GM18858 (cell line): ENCODE results near the gene RTP4.
"Not testable (repeated sequence)": the region's sequence is repeated elsewhere in the genome, so short reads cannot be mapped to it uniquely, and the experiment has no call there.

Experiments
- ATAC-seq: cut with Tn5 transposase; IDR thresholded peaks from one replicate; pipeline ENCODE4 v1.9.1; 2021; ENCODE audit not compliant: unreplicated experiment

RTP4 gene

DNA sequence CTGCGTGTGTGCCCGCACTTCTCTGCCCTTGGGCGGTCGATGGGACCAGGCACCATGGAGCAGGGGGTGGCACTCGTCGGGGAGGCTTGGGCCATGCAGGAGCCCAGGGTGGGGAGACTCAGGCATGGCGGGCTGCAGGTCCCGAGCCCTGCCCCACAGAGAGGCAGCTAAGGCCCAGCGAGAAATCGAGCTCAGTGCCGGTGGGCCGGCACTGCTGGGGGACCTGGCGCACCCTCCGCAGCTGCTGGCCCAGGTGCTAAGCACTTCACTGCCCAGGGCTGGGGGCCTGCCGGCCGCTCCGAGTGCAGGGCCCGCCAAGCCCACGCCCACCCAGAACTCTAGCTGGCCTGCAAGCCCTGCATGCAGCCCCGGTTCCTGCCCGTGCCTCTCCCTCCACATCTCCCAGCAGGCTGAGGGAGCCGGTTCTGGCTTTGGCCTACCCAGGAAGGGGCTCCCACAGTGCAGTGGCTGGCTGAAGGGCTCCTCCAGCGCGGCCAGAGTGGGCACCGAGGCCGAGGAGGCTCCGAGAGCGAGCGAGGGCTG, 553 bp upstream of the RTP4 start:
- ATAC-seq = no peak

DNA sequence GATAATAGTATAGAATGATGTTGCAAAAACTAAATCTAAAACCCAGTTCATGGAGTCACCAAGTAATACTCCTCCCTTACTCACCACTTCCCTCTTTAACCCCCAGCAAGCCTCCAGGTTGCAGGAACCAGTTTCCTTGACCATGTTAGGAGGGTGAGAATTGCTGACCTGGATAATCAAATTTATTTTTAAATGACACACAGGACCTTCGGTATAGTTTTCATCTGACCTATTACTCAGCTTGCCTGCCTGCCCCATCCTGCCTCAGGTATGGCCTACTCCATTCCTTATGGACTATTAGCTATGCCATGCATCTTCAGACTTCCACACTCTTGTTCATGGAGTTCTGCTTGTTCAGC, 883 bp downstream of the RTP4 start:
- peak; percentile 33 for ATAC-seq

DNA sequence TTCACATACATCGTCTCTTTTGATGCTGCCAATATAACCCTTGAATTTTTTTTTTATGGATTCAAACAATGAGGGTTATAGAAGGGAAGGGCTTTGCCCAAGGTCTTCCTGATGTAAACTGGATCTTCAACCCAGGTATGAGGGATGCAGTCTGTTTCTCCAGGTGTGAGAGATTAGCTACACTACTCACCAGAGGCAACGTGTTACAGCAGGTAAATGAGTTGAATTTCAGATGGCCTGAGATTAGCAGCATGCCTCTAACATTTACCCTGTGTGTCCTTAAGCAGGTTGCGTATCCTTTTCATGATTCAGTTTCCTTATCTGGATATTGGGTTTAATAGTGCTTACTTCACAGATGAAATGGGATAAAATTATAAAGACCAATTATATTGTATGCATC, 1.9 kb downstream of the RTP4 start:
- ATAC-seq = no peak

DNA sequence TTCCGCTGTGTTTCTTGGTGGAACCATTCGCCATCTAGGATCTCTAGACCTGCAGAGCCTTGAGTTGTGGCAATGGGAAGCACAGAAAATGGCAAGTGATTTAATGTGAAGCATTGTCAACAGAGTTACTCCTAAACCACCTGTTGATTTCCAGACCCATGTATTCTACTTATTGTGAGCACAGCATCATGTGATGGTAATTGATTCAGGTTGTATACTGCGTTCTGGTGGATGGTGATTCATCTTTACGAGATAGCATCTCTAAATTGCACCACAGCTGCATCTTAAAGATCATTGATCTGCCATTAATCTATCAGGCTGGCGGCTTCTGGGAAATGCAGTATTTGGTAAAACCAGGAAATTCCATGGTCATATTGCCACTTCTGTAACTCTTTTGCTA, 7.4 kb downstream of the RTP4 start:
- no peak for ATAC-seq

DNA sequence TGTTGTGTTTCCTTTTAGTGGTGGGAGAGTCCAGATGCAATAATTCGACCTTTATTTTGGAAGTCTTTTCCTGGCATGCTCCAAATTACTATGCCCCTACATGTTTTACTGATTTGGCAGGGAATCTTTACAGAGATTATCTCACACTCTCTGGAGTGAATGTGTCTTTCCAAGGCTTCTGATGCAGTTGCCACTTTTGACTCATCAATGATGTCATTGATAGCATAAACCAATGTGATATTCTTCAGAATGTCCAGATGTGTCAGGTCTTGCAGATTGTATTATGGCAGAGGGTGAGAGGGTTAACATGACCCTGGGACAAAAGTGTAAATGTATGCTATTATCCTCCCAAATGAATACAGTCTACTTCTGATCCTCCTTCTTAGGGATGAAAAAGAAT, 9.7 kb downstream of the RTP4 start:
- no peak for ATAC-seq

DNA sequence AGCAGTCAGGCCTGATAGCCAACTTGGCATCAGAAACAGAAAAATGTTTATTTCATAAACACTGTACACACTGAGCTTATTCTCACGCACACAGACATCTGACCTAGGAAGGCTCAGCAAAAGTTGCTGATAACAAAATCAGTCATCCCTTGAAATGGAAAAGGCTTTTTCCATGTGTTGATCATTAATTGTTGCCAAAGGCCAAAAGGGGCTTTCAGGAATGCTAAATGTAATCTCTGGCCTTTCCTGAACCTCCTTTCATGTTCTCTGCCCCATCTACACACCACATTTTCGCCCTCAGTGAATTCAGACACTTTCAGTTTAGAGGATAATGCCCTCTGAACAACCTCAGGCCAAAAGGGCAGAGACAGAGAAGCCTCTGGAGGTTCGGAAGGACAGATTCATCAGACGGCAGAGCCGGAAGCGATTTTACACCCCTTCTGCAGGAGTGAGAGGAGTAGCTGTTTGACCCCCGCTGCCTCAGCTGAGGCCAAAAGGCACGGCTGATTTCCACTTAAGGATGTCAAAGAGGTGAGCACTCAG, 14.5 kb downstream of the RTP4 start:
- no peak for ATAC-seq

DNA sequence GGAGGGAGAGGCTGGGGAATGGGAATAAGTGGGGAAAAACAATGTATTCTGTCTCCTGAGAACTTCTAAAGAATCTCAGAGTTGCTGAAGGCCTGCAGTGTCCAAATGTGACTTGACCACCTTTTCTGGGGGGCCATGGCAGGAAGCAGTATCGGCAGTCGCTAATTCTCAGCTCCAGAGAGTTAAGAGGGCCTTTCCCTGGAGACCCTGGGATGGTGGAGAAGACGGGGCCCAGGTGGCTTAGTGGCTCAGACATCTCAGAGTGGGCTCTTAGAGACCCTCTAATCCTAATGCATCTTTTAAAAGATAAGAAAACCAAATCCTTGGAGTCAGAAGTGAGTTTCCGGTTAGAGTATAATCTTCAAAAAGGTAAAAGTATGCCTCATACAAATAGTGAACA, 15.1 kb downstream of the RTP4 start:
- ATAC-seq = no peak

DNA sequence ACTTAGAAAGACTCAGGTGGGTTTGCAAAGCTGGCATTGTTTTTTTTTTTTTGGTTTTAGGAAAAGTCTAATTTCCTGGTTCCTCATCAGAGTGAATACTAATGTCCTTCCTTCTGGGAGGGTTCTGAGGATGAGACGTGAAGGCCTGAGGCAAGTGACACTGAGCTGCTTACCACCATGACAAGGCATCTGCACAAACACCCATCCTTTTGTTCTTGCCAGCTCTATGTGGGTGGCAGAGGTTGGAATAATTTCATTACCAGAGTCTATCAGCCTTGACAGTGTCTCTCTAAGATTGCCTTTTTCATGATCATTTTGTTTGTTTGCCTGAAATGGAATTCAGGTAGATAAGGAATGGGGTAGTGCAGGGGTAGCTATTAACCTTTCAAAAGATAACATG, 17.1 kb downstream of the RTP4 start:
- ATAC-seq = no peak

DNA sequence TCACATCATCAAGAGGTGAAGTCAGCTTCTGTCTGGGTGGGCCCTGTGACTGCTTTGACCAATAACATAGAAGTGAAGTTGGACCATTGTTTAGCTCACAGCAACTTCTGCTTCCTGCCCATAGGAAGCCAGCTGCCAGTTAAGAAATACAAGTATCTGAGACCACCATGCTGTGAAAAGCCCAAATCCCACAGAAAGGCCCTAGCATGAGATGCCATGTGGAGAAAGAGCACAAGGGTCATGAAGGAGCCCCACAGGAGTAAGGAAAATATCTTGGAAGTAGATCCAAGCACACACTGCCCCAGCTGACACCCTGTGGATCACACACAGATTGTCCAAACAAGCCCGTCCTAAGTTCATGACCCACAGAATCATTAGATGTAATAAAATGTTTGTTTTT, 28.5 kb downstream of the RTP4 start:
- ATAC-seq = no peak

DNA sequence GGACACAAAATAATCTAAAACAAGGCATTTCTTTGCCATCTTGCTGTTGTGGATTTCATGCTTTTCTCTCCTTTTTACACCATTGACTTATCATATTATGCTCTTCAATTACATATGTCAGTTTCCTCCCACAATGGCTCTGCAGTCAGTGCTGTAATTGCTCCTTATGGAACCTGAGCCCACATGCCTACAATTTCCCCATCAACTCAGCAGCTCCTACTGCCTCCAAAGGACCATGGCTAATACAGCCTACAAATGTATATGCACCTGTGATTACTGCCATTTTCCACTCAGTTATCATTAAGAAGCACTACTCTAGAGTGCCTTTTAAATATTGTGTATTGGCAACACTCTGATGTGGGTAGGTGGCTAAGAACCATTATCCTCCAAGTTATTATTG, 30.8 kb downstream of the RTP4 start:
- no peak for ATAC-seq

DNA sequence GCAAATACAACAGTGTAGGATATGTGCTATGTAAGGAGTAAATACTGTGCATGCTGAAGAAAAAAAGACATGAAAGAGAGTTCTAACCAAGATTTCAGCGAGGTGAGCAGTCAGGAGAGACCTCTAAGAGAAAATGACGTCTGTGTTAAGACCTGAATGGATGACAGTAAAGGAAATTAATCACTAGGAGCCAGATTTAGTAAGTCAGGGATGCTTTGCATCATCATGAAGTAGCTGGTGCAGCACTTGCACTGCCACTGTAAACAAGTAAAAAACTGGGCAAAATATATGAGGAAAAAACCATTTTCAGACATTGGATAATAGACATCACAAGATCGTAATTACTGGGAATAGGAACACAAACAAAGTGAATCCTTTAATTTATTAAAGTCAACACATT, 32.6 kb downstream of the RTP4 start:
- no peak for ATAC-seq

DNA sequence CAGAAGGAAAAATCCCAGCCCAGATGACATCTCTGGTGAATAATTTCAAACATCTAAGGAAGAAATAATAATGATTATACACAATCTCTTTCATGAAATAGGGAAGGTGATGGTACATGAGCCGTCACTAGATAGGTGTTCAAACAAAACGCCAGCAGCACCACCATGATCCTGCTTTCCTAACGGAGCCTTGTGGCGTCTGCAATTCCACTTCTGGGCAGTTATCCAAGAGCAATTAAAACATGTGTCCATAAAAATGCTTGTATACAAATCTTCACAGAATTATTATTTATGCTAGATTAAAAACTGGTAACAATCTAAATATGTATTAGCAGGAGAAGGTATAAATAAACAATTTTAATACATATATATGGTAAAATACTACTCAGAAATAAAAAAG, 33.7 kb downstream of the RTP4 start:
- no peak for ATAC-seq

DNA sequence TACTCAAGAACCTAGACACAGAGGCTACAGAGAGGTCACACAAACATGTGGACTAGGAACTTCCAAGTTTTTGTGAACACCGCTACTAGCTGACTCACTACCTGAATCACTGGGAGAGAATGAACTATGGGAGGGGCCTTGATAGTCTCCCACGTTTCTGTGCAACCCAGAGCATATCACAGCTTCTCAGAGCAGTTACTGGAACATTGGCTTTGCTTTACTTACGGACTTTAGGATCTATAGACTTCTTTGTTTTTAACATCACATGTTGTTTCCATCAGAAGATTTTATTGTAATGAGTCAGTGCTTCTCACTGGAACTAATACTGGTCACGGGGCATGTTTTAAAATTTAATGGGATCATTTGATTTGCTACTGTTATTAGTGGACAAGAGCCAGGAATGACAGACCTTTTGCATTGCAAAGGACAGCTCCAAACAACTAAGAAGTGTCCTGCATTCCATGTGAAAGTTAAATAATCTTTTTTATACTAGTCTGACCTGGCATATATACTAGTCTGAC, 35.6 kb downstream of the RTP4 start:
- ATAC-seq = no peak

DNA sequence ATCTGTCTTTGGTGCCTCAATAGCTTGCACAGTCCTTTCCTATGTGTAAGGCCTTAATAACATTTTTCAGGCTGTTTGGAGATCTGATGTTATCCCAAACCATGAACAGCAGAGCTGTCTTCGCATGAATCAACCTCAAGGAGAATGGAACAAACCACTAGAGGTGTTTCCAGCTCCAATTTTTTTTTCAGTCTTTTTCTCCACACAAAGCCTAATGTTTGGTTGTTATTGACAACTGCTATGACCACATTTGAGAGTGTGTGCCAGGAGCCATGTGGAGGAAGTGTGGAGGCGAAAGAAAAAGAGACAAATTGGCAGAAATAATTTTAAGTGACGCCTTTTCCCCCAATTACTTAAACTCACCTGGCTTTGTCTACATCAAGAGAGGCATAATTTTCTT, 38.7 kb downstream of the RTP4 start:
- no peak for ATAC-seq

DNA sequence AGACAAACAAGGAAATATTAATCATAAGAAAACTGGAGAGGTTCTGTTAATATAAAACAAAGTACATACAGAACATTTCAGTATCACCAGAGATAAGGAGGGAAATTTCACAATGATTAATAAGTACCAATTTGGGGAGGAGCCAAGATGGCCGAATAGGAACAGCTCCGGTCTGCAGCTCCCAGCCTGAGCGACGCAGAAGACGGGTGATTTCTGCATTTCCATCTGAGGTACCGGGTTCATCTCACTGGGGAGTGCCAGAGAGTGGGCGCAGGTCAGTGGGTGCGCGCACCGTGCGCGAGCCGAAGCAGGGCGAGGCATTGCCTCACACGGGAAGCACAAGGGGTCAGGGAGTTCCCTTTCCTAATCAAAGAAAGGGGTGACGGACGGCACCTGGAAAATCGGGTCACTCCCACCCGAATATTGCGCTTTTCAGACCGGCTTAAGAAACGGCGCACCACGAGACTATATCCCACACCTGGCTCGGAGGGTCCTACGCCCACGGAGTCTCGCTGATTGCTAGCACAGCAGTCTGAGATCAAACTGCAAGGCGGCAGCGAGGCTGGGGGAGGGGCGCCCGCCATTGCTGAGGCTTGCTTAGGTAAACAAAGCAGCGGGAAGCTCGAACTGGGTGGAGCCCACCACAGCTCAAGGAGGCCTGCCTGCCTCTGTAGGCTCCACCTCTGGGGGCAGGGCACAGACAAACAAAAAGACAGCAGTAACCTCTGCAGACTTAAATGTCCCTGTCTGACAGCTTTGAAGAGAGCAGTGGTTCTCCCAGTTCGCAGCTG, 44.0 kb downstream of the RTP4 start:
- ATAC-seq = not testable (repeated sequence)
